Measurements from ENCODE around the gene ABLIM1. TPM values are rescaled to one million over a fixed set of nuclear protein-coding genes. Genes with fewer than 3 reads are reported as not detected.

The ABLIM1 gene
- total RNA-seq, 4 donors from 2014 or later = 84.7 to 203 (median 150) TPM

DNA sequence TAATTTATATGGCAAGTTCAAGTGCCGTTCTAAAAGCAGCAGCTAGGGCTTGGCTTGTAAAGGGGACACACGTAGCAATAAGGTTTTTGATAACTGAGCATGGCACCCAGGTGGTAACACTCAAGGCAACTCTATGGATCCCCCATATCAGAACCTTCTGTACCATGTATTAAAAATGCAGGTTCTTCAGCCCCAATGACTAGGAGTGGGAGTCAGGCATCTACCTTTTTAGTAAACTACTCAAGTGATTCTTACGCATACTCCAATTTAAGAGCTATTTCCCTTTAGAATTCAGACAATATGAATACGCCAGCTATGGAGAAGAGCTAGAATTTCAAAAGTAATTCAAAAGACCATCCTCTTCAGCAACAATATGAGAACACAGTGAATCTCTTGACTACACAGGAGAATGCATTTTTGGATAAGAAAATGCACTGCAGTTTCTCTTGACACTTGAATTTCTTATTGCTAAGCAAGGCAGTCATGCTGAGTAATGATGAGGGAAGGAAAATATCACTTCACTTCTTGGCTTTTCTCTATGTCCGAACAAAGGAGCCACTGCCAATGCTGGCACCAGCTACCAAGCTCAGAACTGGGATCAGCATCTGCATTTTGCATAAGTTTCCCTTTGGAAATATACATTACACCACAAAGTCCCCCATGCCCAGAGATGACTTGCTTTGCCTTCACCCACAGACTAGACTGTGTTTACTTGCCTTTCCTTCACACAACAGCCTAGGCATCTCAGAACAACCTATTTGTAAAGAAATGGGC lies 53.5 kb downstream of the ABLIM1 start:
- ATAC-seq (no peak), DNase-seq (no peak)
- H3K4me1 ChIP-seq = peaks cover 18 to 31% of the 10 kb centered on the region in 2 donors
- no peak overlapping the region for H3K4me3 ChIP-seq
- in situ Hi-C loops (cut with MboI; ENCODE audit: low sequenced_read_pairs in 4 of 4) = no loop called here
- no peaks in the 10 kb centered on the region for H3K27me3 ChIP-seq
- H3K27ac ChIP-seq = peak overlapping the region; percentile 56 to 76 (median 68)
- peaks cover 0 to 8% of the 10 kb centered on the region in 2 donors for H3K36me3 ChIP-seq
- intact Hi-C loops (cut with DNase I; ENCODE audit: low total_unique reads) = no loop called here
- no peaks in the 10 kb centered on the region for H3K9me3 ChIP-seq
- TF ChIP-seq, protein P1, sequence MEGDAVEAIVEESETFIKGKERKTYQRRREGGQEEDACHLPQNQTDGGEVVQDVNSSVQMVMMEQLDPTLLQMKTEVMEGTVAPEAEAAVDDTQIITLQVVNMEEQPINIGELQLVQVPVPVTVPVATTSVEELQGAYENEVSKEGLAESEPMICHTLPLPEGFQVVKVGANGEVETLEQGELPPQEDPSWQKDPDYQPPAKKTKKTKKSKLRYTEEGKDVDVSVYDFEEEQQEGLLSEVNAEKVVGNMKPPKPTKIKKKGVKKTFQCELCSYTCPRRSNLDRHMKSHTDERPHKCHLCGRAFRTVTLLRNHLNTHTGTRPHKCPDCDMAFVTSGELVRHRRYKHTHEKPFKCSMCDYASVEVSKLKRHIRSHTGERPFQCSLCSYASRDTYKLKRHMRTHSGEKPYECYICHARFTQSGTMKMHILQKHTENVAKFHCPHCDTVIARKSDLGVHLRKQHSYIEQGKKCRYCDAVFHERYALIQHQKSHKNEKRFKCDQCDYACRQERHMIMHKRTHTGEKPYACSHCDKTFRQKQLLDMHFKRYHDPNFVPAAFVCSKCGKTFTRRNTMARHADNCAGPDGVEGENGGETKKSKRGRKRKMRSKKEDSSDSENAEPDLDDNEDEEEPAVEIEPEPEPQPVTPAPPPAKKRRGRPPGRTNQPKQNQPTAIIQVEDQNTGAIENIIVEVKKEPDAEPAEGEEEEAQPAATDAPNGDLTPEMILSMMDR (IDR thresholded peaks at IDR 0.05 in 4 of 5, conservative IDR thresholded peaks at IDR 0.05 in 1 of 5) = no peak
- TF ChIP-seq POLR2A (IDR thresholded peaks at IDR 0.05) = no peak

DNA sequence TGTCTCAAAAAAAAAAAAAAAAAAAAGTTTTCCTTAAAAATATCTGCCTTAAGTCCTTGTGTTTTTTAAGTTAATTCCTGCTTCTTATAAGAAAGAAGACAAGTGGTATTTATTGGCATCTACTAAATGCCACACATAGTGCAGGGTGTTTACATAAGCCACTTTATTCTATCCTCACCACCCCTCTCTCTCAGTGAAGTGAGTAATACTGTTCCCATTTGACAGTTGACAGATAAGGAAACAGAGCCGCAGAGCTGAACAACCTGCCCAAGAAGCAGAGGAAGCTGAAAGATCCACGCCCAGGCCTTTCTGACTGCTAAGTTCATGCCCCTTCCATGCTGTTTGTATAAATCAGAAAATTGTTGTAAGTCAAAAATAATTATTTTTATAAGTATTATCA lies 54.1 kb downstream of the ABLIM1 start:
- DNase-seq (no peak), ATAC-seq (no peak)
- in situ Hi-C loops (cut with MboI; ENCODE audit: low sequenced_read_pairs in 4 of 4) (no loop called here), intact Hi-C loops (cut with DNase I; ENCODE audit: low total_unique reads) (no loop called here)
- TF ChIP-seq, protein P1 (IDR thresholded peaks at IDR 0.05 in 4 of 5, conservative IDR thresholded peaks at IDR 0.05 in 1 of 5) = no peak
- TF ChIP-seq POLR2A (IDR thresholded peaks at IDR 0.05) = no peak
- Histone ChIP-seq H3K27ac (peak overlapping the region; percentile 56 to 76 (median 68)), H3K27me3 (no peaks in the 10 kb centered on the region), H3K4me1 (peaks cover 18 to 26% of the 10 kb centered on the region in 2 donors), H3K9me3 (no peaks in the 10 kb centered on the region), H3K36me3 (peaks cover 0 to 8% of the 10 kb centered on the region in 2 donors), H3K4me3 (no peak overlapping the region)

DNA sequence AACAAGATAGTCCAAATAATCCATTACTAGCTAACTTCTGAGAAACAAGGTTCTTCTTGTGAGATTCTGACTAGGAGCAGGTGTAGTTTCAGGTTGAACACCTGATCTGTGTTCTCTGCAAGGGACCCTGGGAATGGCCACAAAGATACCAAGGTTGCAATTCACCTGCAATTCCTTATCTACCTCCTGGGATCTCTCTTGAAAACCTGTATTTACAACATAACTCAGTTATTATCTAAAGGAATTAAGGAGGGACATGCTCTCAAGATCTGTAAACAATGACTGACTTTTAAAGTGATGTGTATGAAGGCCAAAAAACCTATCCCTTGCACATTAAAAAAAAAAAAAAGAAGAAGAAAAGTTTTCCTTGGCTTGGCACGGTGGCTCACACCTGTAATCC lies 54.8 kb downstream of the ABLIM1 start:
- Histone ChIP-seq H3K27me3 (no peaks in the 10 kb centered on the region), H3K4me3 (no peak overlapping the region), H3K27ac (peak overlapping the region in 2 of 4 donors; percentile 66 to 70), H3K36me3 (peaks cover 0 to 8% of the 10 kb centered on the region in 2 donors), H3K9me3 (no peaks in the 10 kb centered on the region), H3K4me1 (peaks cover 18 to 26% of the 10 kb centered on the region in 2 donors)
- ATAC-seq (no peak), DNase-seq (no peak)
- intact Hi-C loops (cut with DNase I; ENCODE audit: low total_unique reads) = no loop called here
- in situ Hi-C loops (cut with MboI; ENCODE audit: low sequenced_read_pairs in 4 of 4) = no loop called here
- TF ChIP-seq, protein P1 (IDR thresholded peaks at IDR 0.05 in 4 of 5, conservative IDR thresholded peaks at IDR 0.05 in 1 of 5) = no peak

DNA sequence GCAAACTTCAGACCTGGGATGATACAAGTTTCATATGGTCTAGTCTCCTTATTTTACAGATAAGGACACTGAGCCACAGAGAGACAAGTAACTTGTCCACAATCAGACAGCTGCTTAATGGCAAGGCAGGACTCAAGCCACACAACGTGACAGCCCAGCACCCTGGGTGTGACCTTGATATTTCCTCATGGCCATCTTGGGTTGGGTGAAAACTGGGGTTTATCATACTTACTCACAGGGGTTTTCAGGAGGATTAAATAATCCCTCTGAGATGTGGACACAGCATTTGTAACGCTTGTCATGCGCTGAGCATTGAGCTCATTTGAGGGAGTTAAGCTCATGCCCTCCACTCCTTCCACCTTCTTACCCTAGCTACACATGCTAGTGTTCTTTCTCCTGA lies 58.0 kb downstream of the ABLIM1 start:
- TF ChIP-seq POLR2A (IDR thresholded peaks at IDR 0.05) = no peak
- TF ChIP-seq, protein P1 (IDR thresholded peaks at IDR 0.05 in 4 of 5, conservative IDR thresholded peaks at IDR 0.05 in 1 of 5) = no peak
- H3K27me3 ChIP-seq = no peaks in the 10 kb centered on the region
- H3K27ac ChIP-seq = peak overlapping the region in 1 of 4 donors; percentile 1
- in situ Hi-C loops (cut with MboI; ENCODE audit: low sequenced_read_pairs in 4 of 4) = no loop called here
- no peak overlapping the region for H3K4me3 ChIP-seq
- peaks cover 0 to 8% of the 10 kb centered on the region in 2 donors for H3K36me3 ChIP-seq
- intact Hi-C loops (cut with DNase I; ENCODE audit: low total_unique reads) = no loop called here
- no peaks in the 10 kb centered on the region for H3K9me3 ChIP-seq
- ATAC-seq = no peak
- DNase-seq = no peak
- H3K4me1 ChIP-seq = peaks cover 0 to 15% of the 10 kb centered on the region in 2 donors
